NCI-H1417 treated with DMSO at 0.1 percent for 48 hours (cell line): ENCODE measurements around the gene OSBPL6.
"Not testable (repeated sequence)": the region's sequence is repeated elsewhere in the genome, so short reads cannot be mapped to it uniquely, and the experiment has no call there.

Experiments
- DNase-seq: peaks from one replicate; lab custom pipeline; 2025; lab: John Stamatoyannopoulos, UW

OSBPL6 gene

DNA sequence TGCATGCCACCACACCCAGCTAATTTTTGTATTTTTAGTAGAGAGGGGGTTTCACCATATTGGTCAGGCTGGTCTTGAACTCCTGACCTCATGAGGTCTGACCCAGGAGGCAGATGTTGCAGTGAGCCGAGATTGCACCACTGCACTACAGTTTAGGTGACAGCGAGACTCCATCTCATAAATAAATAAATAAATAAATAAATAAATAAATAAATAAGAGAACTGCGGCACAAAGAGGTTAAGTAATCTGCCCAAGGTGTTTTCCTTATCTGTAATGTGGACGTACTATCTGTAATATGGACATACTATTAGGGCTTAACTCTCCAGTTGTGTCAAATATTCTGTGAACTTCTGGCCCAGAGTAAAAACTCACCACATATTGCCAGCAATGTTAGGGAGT lies 4.1 kb downstream of the OSBPL6 start:
- DNase-seq: not testable (repeated sequence)

DNA sequence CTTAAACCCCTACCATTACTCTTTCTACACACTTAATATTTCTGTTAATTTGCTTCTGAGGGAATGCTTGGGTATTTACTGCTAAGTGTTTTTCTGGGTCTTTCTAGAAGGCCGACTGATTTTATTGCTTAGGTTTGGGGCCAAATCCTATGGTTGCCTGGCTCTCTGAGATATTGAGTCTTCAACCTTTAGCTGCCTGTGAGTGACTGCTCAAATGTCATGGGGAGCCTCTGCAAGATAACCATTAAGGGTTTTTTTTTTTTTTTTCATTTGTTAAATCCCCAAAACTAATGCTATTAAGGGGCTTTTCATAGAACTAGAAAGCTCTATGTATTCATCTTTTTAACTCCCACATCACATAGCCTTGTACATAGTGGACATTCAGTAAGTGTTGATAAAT lies 5.0 kb downstream of the OSBPL6 start:
- no peak for DNase-seq

- no peak for DNase-seq
Measured at GRCh38 chr2:178200331-178200730, 6.0 kb downstream of the OSBPL6 start.

GRCh38 chr2:178202927-178203326 lies 8.6 kb downstream of the OSBPL6 start:
- DNase-seq: no peak

GRCh38 chr2:178204977-178205376 lies 10.7 kb downstream of the OSBPL6 start:
- no peak for DNase-seq

DNA sequence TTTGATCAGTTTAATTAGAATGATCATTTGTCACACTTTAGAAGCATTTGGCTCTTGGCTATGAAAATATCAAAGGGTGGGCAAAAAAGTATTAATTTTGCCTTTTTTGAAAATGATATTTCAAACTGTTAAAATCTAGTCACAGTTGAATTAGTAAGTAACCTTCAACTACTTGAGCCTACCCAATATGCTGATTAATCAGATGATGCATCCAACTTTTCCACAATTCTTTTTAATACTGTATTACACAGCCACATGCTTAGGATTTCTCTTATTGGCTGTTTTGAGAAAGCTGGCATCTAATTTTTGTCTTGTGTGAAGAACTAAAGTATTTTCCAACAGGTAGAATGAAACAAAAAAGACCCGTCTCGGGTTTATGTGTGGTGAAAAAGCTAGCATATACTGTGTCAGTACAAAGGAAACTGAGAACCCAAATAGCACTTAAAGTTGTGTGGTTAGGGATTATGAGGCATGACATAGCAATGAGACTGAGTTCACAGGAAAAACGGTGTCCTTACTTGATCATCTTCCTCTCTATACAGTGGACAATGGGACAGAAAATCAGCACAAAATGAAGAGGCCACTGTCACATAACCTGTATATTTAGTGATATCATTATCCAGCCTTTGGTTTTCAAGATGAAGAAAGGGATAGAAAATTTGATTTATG lies 11.7 kb downstream of the OSBPL6 start:
- DNase-seq: no peak

GRCh38 chr2:178208336-178208735 lies 14.0 kb downstream of the OSBPL6 start:
- DNase-seq: no peak

- DNase-seq: no peak
Measured at GRCh38 chr2:178208817-178209216, 14.5 kb downstream of the OSBPL6 start.

DNA sequence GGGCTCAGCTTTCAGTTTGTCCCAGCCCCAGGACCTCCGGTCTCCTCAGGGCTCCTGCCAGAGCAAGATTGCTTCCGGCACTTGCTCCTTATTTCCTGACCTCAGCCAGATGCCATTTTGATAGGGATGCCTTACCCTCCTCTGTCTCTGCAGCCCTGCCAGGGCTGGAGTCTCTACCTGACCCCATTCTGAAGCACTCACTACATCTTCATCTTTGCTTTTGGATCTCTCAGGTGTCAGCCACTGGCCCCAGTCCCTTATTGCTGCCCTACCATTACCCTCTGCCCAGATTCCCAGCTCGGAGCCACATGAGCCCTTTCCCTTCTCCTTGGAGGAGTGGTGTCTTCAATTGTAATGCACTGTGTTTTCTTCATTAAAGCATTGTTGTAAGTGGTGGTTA lies 17.1 kb downstream of the OSBPL6 start:
- DNase-seq: no peak

GRCh38 chr2:178211943-178212342 lies 17.6 kb downstream of the OSBPL6 start:
- no peak for DNase-seq

GRCh38 chr2:178213991-178214390 lies 19.7 kb downstream of the OSBPL6 start:
- DNase-seq: no peak

DNA sequence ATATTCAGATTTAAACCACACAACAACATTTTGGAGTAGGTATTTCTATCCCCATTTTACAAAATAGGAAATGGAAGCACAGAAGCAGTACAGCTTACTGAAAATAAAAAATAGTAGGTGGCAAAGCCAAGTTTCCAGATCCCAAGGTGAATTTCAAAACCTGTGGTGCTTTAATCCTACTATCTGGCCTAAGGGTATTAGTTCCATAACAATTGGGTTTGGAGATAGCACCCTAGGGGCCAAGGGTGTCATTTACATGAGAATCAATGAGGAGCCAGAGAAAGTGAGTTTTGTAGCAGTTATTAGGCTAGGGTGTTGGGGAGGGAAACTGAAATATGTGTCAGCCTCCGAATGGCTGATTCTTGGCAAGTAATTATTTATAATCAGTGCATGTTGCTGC lies 24.9 kb downstream of the OSBPL6 start:
- DNase-seq: no peak

DNA sequence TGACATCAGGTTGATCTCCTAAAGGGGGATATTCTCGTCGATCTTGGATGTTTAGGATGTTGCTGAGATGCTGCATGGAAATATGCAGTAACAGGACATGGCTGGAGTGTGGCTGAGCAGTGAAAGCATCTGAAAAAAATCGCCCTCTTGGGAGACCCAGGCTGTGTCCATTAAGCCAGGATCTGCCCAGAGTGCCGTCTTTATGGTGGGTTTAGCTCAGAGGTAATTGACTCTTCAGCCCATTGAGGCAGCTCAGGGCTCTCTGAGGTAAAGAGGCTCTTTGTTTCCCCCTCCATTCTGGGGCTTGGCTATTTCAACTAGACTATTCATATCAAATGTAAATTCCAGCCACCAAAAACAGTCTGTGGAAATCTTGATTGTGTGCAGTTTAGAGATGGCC lies 26.5 kb downstream of the OSBPL6 start:
- DNase-seq: no peak

GRCh38 chr2:178221556-178221955 lies 27.2 kb downstream of the OSBPL6 start:
- no peak for DNase-seq

- no peak for DNase-seq
Measured at GRCh38 chr2:178223806-178224205, 29.5 kb downstream of the OSBPL6 start.

DNA sequence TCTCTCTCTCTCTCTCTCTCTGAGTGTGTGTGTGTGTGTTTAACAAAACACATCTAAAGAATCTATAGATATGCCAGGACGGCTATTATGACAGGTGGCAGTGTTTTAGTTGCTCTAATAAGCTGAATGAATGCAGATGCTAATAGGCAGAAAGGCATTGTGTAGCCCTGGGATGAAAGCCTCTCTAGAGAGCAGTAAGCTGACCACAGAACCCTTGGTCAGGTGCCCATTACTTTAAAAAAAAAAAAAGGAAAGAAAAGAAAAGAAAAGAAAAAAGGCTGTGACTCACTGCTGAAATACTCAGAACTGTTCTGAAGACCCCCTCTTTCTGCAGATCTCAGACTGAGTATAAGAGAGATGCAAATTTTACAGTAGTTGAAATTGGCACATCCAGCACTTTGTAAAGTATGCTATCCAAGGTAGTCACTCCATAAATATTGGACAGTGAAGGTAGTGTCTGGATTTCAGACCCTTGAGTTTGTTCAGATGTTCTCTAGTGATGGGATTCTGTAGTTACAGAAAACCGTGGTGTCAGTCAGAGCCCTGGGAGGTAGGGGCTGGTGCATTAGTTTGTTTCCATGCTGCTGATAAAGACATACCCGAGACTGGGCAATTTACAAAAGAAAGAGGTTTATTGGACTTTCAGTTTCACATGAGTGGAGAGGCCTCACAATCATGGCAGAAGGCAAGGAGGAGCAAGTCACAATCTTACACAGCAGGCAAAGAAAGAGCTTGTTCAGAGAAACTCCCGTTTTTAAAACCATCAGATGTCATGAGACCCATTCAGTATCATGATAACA lies 30.9 kb downstream of the OSBPL6 start:
- DNase-seq: no peak

DNA sequence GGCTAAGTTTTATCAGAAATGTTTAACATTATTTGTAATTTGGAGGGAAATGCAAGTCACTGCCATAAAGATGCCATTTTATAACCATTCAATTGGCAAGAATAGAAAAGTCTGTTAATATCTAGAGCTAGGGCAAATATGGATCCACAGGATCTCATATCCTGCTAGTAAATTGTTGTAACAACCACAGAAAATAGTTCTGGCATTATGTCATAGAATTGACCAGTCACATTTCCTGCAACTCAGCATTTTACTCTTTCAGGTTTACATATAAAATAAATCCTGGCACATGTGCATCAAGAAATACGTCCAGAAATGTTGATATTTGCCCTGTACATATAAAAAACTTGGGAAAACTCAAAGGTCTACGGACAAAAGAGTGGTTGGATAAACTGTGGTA lies 32.9 kb downstream of the OSBPL6 start:
- DNase-seq: no peak

DNA sequence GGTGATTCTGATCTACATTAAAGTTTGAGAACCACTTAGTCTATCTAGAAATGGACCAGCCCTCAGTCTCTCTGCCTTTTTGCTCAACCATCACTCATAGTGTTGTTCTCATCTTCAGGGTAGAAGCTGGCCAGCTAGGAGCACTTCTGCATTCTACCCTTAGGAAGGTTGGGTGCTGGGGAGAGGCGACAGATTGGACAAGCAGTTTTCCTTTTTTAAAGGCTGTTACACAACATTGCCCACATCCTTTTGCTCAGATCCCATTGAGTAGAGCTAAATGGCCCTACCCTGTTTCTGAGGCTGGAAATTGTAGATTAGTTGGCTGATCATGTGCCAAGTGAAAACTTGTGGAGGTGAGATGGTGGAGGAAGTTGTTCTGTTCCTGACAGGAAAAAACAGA lies 35.6 kb downstream of the OSBPL6 start:
- DNase-seq: no peak

- no peak for DNase-seq
Measured at GRCh38 chr2:178230396-178230795, 36.1 kb downstream of the OSBPL6 start.

DNA sequence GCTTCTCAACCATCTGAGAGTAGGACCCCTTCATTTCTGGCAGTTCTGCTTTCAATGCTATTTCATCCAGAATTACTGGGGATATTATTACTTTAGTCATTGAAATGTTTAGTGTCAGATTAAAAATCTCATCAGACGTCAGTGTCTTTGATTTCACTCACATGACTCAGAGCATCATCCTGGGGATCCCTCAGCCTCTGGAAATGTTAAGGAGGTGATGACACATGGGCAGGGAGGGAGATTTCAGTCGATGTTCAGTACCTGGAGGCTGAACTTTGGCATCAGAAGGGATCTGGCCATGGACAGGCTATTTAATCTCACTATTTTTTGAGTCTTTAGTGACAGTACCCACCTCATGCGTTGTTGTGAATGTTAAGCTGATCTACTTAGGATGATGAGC lies 39.1 kb downstream of the OSBPL6 start:
- DNase-seq: no peak

GRCh38 chr2:178234648-178235047 lies 40.3 kb downstream of the OSBPL6 start:
- DNase-seq: no peak

DNA sequence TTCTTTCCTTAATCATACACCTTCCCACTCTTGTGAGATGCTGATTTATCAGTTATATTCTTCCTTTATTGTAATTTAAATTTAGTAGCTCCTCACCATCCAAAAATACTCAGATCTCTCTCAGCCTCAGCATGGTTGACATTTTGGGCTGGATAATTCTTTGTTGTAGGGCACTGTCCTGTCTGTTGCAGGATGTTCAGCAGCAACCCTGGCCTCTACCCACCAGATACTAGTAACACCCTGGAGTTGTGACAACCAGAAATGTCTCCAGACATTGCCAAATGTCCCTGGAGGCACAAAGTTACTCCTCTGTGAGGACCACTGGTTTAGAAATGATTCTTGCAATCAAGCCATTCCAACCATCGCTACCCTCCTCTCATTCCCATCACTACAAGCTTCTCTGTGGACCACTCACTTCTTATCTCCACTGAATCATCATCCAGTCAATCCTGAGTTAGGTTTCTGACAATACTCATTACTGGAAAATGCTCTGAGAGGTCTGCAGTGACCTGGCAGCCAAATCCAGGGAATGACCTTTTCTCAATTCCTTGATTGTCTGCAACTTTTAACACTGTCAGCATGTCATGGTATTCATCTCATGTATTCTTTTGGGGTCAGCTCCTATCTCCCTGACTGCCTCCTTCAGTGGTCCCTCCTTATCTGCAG lies 43.3 kb downstream of the OSBPL6 start:
- no peak for DNase-seq

- no peak for DNase-seq
Measured at GRCh38 chr2:178238154-178238521, 43.8 kb downstream of the OSBPL6 start.
